Smooth muscle cell (in vitro differentiated cells): ENCODE data around the gene ARFGAP2. TPM values are rescaled to one million over a fixed set of nuclear protein-coding genes. Genes with fewer than 3 reads are reported as not detected.
A peak's percentile ranks its signal among the peaks of the same experiment; 100 is the strongest.

Experiments
- DNase-seq: peaks from one replicate; lab custom pipeline; 2025; ENCODE audit not compliant: unreplicated experiment; lab: John Stamatoyannopoulos, UW
- H2AFZ ChIP-seq: fragments of 200-600 bp; sonication (generic); 2 replicates; pipeline ENCODE4 v1.6.0; 2016; ENCODE audit warnings: antibody characterized with exemption, low read depth, mild to moderate bottlenecking
- H3F3A ChIP-seq: fragments of 200-600 bp; sonication (generic); 2 replicates; pipeline ENCODE4 v1.6.0; 2017; ENCODE audit warnings: antibody characterized with exemption, low read depth
- H3K27ac ChIP-seq: fragments of 200-600 bp; sonication (generic); 2 replicates; pipeline ENCODE4 v1.5.1; 2016; ENCODE audit warnings: low read depth, mild to moderate bottlenecking
- H3K27me3 ChIP-seq: fragments of 200-600 bp; sonication (generic); 2 replicates; pipeline ENCODE4 v1.6.1; 2016; ENCODE audit warnings: low read depth, mild to moderate bottlenecking
- H3K36me3 ChIP-seq: fragments of 200-600 bp; sonication (generic); 2 replicates; pipeline ENCODE4 v1.5.1; 2016; ENCODE audit warnings: low read depth
- H3K4me1 ChIP-seq: fragments of 200-600 bp; sonication (generic); 2 replicates; pipeline ENCODE4 v1.5.1; 2016; ENCODE audit warnings: low read depth
- H3K4me2 ChIP-seq: fragments of 200-600 bp; sonication (generic); 2 replicates; pipeline ENCODE4 v1.6.0; 2016; ENCODE audit warnings: mild to moderate bottlenecking
- H3K4me3 ChIP-seq: fragments of 200-600 bp; sonication (generic); 2 replicates; pipeline ENCODE4 v1.5.1; 2016; ENCODE audit warnings: mild to moderate bottlenecking
- H3K79me2 ChIP-seq: fragments of 200-600 bp; sonication (generic); 2 replicates; pipeline ENCODE4 v1.6.0; 2016; ENCODE audit warnings: low read depth, mild to moderate bottlenecking
- H3K9ac ChIP-seq: fragments of 200-600 bp; sonication (generic); 2 replicates; pipeline ENCODE4 v1.6.0; 2016; ENCODE audit warnings: low read depth
- H3K9me3 ChIP-seq: fragments of 200-600 bp; sonication (generic); replicated peaks from 2 replicates; pipeline ENCODE4 v1.5.1; 2016; ENCODE audit warnings: low read depth
- H4K20me1 ChIP-seq: fragments of 200-600 bp; sonication (generic); 2 replicates; pipeline ENCODE4 v1.6.0; 2016; ENCODE audit warnings: low read depth
- WGBS: methylation state at CpG from one replicate; pipeline ENCODE4 v1.1.7; 2016; ENCODE audit warnings: low lambda C conversion rate; 5-methylcytosine and 5-hydroxymethylcytosine counted together
- polyA plus RNA-seq: library from polyadenylated mRNA; unstranded; fragments of >200 nt; fragmentation: Nextera tagmentation; extraction: Ambion mirVana; gene quantifications from 2 replicates; pipeline ENCODE4 v1.2.1, GENCODE V29; 2016
- total RNA-seq: library from RNA; depleted of rRNA; stranded (reverse); fragments of >200 nt; gene quantifications from 2 replicates; pipeline ENCODE4 v1.2.3, GENCODE V29; 2014
- TF ChIP-seq, protein P1 (sequence below): fragments of 200-600 bp; sonication (generic); IDR thresholded peaks from 2 replicates; pipeline ENCODE4 v1.5.1; 2017; ENCODE audit warnings: borderline replicate concordance, mild to moderate bottlenecking, antibody characterized with exemption; ENCODE audit not compliant: insufficient read depth, poor library complexity, severe bottlenecking

The ARFGAP2 gene
- total and polyA plus RNA-seq, 2 experiments from 2014 or later: 58.6 to 76.5 TPM

GRCh38 chr11:47183969-47184368, 7.3 kb upstream of the ARFGAP2 start:
- TF ChIP-seq, protein P1, sequence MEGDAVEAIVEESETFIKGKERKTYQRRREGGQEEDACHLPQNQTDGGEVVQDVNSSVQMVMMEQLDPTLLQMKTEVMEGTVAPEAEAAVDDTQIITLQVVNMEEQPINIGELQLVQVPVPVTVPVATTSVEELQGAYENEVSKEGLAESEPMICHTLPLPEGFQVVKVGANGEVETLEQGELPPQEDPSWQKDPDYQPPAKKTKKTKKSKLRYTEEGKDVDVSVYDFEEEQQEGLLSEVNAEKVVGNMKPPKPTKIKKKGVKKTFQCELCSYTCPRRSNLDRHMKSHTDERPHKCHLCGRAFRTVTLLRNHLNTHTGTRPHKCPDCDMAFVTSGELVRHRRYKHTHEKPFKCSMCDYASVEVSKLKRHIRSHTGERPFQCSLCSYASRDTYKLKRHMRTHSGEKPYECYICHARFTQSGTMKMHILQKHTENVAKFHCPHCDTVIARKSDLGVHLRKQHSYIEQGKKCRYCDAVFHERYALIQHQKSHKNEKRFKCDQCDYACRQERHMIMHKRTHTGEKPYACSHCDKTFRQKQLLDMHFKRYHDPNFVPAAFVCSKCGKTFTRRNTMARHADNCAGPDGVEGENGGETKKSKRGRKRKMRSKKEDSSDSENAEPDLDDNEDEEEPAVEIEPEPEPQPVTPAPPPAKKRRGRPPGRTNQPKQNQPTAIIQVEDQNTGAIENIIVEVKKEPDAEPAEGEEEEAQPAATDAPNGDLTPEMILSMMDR: no peak
- peaks cover 9% of the 10 kb centered on the region for H3K79me2 ChIP-seq
- H3K4me1 ChIP-seq: peaks cover 10% of the 10 kb centered on the region
- WGBS: 91% methylated on average over 7 of the region's 7 CpGs
- H3F3A ChIP-seq: peaks cover 16% of the 10 kb centered on the region
- H3K9me3 ChIP-seq: no peaks in the 10 kb centered on the region
- no peak overlapping the region for H2AFZ ChIP-seq
- H4K20me1 ChIP-seq: no peaks in the 10 kb centered on the region
- H3K4me3 ChIP-seq: no peak overlapping the region
- no peak overlapping the region for H3K9ac ChIP-seq
- H3K27ac ChIP-seq: peak overlapping the region; percentile 75
- no peaks in the 10 kb centered on the region for H3K27me3 ChIP-seq
- DNase-seq: no peak
- H3K4me2 ChIP-seq: no peak overlapping the region
- no peaks in the 10 kb centered on the region for H3K36me3 ChIP-seq

DNA sequence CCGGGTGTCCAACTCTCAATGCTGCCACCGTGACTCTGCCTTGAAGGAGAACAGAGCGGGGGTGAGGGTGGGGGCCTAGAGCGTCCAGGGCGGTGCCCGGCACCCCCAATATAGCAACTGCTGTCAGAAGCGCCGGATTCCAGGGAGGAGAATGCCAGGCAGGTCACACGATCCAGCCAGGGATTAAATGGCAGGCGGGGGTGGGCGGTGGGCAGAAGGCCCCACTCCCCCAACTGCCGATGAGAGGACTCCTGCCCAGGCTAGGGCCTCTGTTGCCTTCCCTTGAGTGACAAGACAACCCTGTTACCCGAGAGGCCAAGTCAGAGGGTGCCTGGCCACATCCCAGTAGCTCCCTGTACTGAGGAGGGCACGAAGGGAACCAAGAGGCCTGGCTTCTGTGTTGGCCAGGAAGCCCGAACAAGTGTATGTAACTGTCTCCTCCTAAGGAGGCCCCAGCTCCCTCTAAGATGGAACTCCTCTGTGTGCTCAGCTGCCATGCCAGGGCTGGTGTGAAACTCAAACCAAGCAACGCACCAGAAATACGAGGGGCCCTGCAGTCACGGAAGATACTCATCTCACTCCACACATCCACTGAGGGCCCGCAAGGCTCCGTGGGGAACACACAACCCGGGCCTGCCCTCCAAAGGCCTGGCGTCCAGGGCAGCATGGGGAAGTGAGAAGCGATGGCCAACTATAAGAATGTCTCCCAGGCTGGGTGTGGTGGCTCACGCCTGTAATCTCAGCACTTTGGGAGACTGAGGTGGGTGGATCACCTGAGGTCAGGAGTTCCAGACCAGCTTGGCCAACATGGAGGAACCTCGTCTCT, 6.6 kb upstream of the ARFGAP2 start:
- H3K4me2 ChIP-seq: no peak overlapping the region
- H3K27me3 ChIP-seq: no peaks in the 10 kb centered on the region
- H2AFZ ChIP-seq: no peak overlapping the region
- TF ChIP-seq, protein P1: no peak
- H3K9ac ChIP-seq: no peak overlapping the region
- no peak for DNase-seq
- peaks cover 9% of the 10 kb centered on the region for H3K79me2 ChIP-seq
- H3K4me1 ChIP-seq: peaks cover 10% of the 10 kb centered on the region
- WGBS: 95% methylated on average over 21 of the region's 25 CpGs
- H4K20me1 ChIP-seq: no peaks in the 10 kb centered on the region
- no peak overlapping the region for H3K4me3 ChIP-seq
- peaks cover 16% of the 10 kb centered on the region for H3F3A ChIP-seq
- H3K27ac ChIP-seq: no peak overlapping the region
- no peaks in the 10 kb centered on the region for H3K9me3 ChIP-seq
- no peaks in the 10 kb centered on the region for H3K36me3 ChIP-seq

DNA sequence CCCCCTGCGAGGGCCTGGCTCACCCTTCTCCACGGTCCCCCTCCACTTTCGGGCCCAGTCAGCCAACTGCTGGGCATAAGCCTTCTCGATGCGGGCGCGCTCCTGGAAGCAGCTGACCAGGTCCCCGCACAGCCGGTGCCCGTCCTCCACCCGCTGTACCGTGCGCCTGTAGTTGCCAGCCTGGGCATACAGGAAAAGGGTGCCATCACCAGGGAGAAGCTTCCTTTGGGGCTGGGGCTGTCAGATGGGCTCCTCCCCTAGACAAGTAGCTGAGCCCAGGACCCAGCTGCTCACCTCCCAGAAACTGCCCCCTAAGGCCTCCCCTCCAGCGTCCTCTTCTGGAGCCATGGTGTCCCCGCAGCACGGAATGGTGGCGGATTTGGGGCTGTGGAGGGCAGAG, 5.7 kb upstream of the ARFGAP2 start:
- Histone ChIP-seq H4K20me1 (no peaks in the 10 kb centered on the region), H3K4me2 (no peak overlapping the region), H3K4me1 (peaks cover 10% of the 10 kb centered on the region), H3K36me3 (no peaks in the 10 kb centered on the region), H3F3A (peaks cover 14% of the 10 kb centered on the region), H3K27me3 (no peaks in the 10 kb centered on the region), H3K9ac (no peak overlapping the region), H3K4me3 (no peak overlapping the region), H3K79me2 (peaks cover 9% of the 10 kb centered on the region), H3K27ac (no peak overlapping the region), H2AFZ (no peak overlapping the region), H3K9me3 (no peaks in the 10 kb centered on the region)
- DNase-seq: no peak
- 96% methylated on average over 17 of the region's 17 CpGs for WGBS
- TF ChIP-seq, protein P1: no peak

GRCh38 chr11:47181271-47181670, 4.6 kb upstream of the ARFGAP2 start:
- TF ChIP-seq, protein P1: no peak
- H3K4me3 ChIP-seq: no peak overlapping the region
- H4K20me1 ChIP-seq: no peaks in the 10 kb centered on the region
- H3K27me3 ChIP-seq: no peaks in the 10 kb centered on the region
- peaks cover 11% of the 10 kb centered on the region for H3K79me2 ChIP-seq
- H3F3A ChIP-seq: peaks cover 6% of the 10 kb centered on the region
- H3K4me1 ChIP-seq: peaks cover 10% of the 10 kb centered on the region
- H3K9me3 ChIP-seq: no peaks in the 10 kb centered on the region
- no peak overlapping the region for H3K27ac ChIP-seq
- H2AFZ ChIP-seq: no peak overlapping the region
- WGBS: 84% methylated on average over 6 of the region's 6 CpGs
- no peaks in the 10 kb centered on the region for H3K36me3 ChIP-seq
- DNase-seq: no peak
- H3K4me2 ChIP-seq: no peak overlapping the region
- no peak overlapping the region for H3K9ac ChIP-seq
